Astrocyte of the hippocampus (primary cell): ENCODE measurements around the gene KLHL20.
"Not testable (repeated sequence)": the region's sequence is repeated elsewhere in the genome, so short reads cannot be mapped to it uniquely, and the experiment has no call there.

Experiments
- DNase-seq: peaks from one replicate; pipeline ENCODE4 v3.0.0; 2011; ENCODE audit warnings: low read depth, low spot score

KLHL20 gene

GRCh38 chr1:173714759-173715537, at the start of gene KLHL20:
Gene KLHL20 (plus strand): TSS chr1:173714981. CDS start chr1:173716044, 1,063 bp downstream.
- peak; percentile 94 for DNase-seq

DNA sequence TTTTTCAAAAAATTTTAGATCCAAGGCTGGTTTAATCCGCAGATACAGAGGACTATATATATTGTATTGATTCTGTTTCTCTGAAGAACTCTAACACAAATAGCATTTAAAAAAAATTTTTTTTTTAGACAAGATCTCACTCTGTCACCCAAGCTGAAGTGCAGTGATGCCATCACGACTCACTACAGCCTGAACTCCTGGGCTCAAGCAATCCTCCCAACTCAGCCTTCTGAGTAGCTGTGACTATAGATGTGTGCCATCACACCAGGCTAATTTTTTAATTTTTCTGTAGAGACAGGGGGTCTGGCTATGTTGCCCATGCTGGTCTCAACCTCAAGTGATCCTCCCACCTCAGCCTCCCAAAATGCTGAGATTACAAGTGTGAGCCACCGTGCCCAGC, 48.1 kb upstream of the KLHL20 start:
- DNase-seq, result no peak

DNA sequence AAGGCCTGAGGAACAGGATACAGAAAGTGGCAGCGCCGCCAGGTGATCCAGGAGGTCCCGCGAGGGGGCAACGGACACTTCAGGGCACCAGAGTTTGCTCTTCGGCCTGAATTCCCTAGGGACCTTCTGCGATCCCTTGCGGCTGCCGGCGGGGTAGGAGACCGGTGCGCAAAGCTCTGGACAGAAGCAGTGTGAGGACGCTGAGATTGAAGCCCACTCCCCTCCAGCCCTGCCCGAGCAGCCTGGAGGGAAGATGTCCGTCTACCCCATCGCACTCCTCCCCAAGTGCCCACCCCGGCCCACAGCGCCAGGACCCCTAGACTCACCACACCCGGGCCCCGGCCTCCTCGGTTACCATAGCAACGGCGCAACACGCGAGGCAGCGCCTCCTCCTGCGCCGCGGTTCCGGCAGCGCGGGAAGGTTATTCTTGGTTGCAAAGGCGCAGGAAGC, 45.3 kb upstream of the KLHL20 start, which contains the start of gene ANKRD45:
ANKRD45 (minus strand) TSS at position 361 of the 451 bp plus-strand sequence. CDS start 10,433 bp downstream, outside the sequence.
- DNase-seq, result peak; percentile 81

- DNase-seq, result not testable (repeated sequence)
Measured at GRCh38 chr1:173674496-173674895, 40.3 kb upstream of the KLHL20 start.

DNA sequence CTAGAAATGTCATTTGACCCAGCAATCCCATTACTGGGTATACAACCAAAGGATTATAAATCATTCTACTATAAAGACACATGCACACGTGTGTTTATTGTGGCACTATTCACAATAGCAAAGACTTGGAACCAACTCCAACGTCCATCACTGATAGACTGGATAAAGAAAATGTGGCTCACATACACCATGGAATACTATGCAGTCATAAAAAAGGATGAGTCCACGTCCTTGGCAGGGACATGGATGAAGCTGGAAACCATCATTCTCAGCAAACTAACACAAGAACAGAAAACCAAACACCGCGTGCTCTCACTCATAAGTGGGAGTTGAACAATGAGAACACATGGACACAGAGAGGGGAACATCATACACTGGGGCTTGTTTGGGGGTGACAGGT, 34.6 kb upstream of the KLHL20 start:
- DNase-seq, result not testable (repeated sequence)

- DNase-seq, result no peak
Measured at GRCh38 chr1:173682184-173682583, 32.6 kb upstream of the KLHL20 start.

- DNase-seq, result not testable (repeated sequence)
Measured at GRCh38 chr1:173683838-173684237, 30.9 kb upstream of the KLHL20 start.

DNA sequence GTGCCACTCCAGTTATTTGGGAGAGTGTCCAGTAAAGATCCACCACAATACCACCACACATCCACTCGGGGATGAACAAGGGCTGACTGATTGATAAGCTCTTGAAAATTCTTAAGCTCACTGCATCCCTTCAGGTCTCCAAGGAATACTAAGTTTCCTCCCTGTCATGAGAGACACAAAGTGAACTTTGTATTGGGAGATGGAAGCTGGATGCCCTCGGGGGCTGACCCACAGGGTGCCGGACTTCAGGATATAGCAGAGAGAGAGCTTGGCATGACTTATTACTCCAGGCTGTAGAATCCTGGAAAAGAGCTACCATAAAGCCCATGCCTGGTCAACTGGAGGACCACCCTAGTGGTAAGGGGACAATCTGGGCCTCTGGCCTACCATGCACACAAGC, 29.7 kb upstream of the KLHL20 start:
- not testable (repeated sequence) for DNase-seq

GRCh38 chr1:173688300-173688699, 26.5 kb upstream of the KLHL20 start:
- DNase-seq, result no peak

DNA sequence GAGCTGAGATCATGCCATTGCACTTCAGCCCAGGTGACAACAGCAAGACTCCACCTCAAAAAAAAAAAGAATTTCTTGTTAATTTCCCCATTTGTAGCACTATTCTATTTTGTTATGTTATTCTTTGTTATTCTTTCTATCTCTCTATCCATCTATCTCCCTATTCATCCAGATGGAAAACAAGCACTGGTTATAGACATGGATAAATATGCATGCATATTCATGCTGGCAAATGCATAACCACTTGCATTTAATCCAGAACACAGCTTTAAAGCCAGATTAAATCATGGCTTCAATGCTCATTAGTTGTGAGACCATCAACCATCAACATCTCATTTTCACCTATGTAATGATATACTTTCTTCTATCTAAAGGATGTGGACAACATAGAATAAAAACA, 21.5 kb upstream of the KLHL20 start:
- no peak for DNase-seq

- DNase-seq, result not testable (repeated sequence)
Measured at GRCh38 chr1:173701299-173701698, 13.5 kb upstream of the KLHL20 start.

DNA sequence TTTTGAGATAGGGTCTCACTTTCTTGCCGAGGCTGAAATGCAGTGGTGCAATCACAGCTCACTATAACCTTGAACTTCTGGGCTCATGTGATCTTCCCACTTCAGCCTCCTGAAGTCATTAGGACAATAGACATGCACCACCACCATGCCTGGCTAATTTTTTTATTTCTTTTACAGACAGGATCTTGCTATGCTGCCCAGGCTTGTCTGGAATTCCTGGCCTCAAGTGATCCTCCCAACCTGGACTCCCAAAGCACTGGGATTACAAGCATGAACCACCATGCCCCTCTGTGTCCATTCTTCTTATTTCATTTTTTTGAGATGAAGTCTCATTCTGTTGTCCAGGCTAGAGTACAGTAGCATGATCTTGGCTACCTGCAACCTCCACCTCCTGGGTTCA, 12.0 kb upstream of the KLHL20 start:
- no peak for DNase-seq

GRCh38 chr1:173705117-173705516, 9.7 kb upstream of the KLHL20 start:
- no peak for DNase-seq

- DNase-seq, result no peak
Measured at GRCh38 chr1:173708787-173709186, 6.0 kb upstream of the KLHL20 start.

GRCh38 chr1:173714441-173714758, 381 bp upstream of the KLHL20 start:
- DNase-seq, result no peak

- no peak for DNase-seq
Measured at GRCh38 chr1:173715538-173715844, 710 bp downstream of the KLHL20 start.

DNA sequence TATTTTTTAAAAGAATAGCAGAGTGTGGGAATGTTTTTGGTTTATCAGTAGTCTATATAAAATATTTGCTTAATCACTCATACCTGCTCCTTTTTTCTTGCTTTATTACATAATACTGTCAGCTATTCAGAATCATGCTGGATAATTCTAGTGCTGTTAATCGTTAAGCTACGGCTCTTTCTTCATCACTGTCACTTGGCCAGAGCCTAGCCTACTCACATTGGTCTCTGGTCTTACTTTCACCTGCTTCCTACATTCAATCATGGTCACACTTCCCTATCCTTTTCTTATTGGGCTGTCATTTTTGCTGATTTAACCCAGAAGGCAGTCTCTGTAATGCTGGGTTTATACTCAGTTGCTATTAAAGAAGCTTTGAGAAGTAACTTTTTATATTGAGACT, 2.5 kb downstream of the KLHL20 start:
- DNase-seq, result no peak

- not testable (repeated sequence) for DNase-seq
Measured at GRCh38 chr1:173731331-173731730, 16.6 kb downstream of the KLHL20 start.

GRCh38 chr1:173733912-173734311, 19.1 kb downstream of the KLHL20 start:
- no peak for DNase-seq

- not testable (repeated sequence) for DNase-seq
Measured at GRCh38 chr1:173736104-173736503, 21.3 kb downstream of the KLHL20 start.

GRCh38 chr1:173742203-173742886, 27.6 kb downstream of the KLHL20 start:
- no peak for DNase-seq

DNA sequence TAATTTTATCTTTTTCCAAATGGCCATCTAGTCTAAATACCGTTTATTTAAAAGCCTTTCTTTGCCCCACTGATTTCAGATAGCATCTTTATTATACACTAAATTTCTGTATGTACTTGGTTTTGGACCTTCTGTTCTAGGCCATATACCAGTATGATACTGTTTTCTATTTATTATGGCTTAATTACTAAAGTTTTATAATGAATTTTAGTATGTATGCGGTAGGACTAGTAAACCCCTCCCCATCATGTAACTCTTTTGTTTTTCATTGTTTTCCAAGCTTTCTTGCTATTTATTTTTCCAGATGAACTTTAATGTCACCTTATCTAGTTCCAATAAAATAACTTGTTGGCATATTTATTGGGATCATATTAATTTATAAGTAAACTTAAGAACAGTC, 29.9 kb downstream of the KLHL20 start:
- no peak for DNase-seq

DNA sequence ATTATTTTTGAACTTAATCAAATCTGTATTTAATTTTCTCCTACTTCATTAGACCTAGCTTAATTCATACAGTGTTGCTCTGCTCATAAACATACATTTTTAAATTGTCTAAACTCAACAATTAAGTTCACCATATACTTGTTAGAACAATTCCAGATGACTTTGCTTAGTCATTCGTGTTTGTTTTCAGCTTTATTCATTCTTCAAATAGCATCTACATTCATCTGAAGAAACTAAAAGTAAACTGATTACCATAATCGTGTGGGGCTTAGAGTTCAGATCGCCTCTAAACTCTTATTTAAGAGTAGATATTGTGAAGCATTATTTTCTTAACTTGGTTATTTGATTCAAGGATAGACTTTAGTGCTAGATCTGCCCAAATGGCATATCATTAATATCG, 34.4 kb downstream of the KLHL20 start:
- no peak for DNase-seq
